SW 1271 (cell line): ENCODE data around the gene L3MBTL1.
"Not testable (repeated sequence)": the region's sequence is repeated elsewhere in the genome, so short reads cannot be mapped to it uniquely, and the experiment has no call there.

Experiments used
- DNase-seq, 2 experiments: peaks; one replicate each; lab custom pipeline; 2025; lab: John Stamatoyannopoulos, UW

L3MBTL1 gene

DNA sequence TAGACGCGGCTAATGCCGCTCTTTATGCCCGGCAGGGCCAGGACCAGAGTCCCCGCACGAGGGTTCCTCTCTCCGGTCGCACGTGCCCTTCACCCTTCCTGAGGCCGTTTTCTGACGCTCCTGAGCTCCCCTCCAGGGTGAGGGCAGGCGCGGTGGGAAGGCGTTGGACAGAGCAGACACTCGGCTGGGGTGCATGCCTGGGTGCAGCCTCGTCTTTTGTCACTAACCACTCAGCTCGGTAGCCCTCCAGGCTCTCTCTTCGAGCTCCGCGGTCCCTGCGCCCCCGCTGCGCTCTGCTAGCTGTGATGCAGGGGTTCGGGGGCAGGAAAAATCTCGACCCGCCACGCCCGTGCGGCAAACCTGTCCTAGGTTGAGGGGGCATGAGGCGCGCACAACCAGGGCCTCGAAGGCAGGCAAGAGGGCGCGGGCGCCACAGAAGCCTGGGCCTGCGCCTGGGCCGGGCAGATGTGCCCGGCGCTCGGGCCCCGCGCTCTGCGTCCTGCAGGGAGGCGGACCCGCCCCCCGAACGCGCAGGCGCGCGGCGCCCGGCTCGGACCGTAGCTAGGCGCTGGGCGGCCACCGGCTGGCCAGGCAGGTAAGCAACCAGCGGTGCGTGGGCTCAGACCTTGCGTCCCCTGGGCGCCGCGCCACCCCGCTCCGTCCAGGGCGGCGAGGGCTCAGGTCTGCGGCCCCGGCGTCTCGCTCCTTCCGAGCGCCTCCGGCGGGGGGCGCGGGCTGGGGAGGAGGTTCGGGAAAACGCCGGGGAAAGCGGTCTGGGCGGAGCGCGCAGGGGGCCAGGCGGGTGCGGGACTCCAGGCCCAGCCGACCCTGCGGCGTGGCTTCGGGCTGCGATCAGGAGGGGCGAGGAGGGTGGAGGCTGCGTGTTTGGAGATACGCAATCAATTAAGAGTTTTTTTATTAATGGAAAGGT, at the start of gene L3MBTL1:
L3MBTL1 (plus strand) TSS at position 548 of the 931 bp plus-strand sequence. CDS start 5,807 bp downstream, outside the sequence.
- DNase-seq, result peak in 1 of 2 experiments; percentile 37

DNA sequence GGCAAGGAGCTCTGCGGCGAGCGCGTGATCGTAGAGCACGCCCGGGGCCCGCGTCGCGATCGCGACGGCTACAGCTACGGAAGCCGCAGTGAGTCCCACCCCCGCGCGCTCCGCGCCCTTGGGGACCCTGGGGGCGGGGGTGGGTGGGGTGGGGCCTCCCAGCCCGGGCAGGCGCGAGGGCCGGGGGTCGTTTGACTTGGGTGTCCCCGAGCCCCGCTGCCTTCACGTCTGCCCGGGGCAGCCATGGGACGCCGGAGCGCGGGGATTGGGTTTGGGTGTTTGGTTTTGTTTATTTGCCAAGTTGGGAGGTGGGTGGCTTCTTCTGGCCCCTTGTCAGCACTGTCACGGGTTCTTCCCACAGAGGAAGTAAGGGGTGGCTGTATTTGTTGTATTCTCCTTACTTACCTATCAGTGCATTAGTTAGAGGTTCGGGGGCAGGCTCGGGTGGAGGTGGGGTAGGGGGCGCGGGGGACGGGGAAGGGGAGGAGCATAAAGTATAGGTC, 49.0 kb upstream of the L3MBTL1 start:
- no peak for DNase-seq

DNA sequence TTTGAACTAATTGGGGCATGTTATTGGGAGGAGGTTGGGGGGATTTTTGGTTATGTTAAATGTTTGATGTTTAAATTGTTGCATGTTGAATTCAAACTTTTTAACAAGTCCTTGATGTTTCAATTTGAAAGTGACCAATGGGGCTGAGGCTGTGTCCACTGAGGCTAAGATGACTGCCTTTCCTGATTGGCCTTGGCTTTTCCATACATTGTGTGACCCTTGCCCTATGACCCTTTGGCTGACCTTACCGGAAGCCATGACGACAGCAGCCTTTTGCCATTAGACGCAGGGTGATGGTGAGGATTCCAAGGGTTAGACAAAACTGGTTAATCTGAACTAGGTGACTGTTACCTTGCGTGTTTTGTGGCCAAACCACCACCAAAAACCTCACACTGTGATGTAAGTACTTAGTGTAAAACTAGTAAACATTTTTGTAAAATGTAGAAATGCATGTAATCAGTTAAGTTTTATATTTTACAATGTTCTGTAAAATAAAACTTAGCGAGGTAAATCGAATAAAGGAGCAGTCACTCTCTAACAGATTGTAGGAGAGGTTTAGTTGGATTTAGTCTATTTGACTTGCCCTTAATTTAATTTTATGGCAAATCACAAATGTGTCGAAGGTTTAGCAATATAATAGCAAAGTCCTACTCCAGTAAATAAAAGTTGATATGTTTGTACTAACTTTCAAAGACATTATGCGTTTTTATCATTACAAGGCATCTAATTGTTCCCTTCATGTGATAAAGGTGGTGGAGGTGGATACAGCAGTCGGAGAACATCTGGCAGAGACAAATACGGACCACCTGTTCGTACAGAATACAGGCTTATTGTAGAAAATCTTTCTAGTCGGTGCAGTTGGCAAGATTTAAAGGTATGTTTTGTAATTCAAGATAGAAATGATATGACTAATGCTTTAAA, 48.2 kb upstream of the L3MBTL1 start:
- DNase-seq, result peak; percentile 20 to 33

DNA sequence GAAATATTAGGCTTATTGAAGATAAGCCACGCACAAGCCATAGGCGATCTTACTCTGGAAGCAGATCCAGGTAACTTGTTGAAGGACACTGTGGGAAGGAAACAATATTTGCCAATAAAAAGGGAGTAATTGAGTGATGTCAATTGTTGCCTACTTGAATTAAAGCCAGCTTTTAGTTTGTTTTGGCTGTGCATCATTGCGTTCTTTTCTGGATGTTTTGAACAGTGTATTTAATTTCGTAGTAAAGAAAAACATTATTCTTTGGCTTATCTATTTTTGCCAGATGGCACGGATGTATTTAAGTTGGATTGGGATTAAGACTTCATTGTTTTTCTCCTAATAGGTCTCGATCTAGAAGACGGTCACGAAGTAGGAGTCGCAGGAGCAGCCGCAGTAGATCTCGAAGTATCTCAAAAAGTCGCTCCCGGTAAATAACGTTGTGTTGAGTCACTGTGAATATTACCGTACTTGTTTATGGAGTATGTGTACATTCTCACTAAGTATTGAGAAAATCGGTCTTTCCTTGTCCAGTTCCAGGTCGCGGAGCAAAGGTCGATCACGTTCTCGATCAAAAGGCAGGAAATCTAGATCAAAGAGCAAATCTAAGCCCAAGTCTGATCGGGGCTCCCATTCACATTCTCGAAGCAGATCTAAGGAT, 47.2 kb upstream of the L3MBTL1 start:
- no peak for DNase-seq

DNA sequence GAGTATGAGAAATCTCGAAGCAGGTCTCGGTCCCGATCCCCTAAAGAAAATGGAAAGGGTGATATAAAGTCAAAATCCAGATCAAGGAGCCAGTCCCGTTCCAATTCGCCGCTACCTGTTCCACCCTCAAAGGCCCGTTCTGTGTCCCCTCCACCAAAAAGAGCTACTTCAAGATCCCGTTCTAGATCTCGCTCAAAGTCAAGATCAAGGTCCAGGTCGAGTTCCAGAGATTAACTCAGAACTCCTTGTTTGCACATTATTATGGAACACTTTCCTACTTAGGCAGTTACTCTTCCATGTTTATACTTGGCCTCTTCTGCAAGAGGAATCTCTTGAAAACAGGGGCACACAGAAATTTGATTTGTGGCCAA, 46.7 kb upstream of the L3MBTL1 start:
- no peak for DNase-seq

DNA sequence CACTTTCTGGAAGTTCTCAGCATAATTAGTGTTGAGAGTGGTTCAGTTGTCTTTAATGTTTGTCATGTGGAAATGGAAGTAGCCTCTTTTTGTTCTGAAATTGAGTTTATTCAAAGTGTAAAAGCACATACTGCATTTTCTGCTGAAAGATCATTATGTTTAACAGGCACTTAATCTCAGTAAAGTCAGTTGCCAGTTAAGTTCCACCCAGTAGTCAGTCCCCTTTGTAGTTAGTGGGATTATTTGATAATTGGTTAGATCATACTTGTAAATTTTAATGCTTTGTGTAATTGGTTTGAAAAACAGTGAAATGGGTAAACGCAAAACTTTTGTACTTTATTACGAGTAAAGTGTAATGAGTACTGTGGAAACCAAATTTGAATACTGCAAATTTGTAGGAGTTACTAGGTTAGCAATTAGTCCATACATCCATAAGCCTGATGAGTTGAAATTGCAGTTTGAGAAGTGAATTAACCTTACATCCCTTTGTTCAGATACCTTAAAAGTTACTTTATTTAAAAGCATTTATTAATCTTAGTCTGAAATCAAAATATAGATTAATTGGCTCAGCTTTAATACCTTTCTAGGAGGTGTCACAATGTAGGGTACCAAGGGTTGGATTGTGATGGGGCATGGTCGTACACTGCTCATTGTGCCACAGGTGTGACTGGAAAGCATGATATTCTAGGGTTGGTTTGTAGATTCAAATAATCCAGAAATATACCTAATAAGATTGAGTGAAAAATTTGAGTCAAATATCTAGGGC, 45.4 kb upstream of the L3MBTL1 start:
- DNase-seq, result no peak

DNA sequence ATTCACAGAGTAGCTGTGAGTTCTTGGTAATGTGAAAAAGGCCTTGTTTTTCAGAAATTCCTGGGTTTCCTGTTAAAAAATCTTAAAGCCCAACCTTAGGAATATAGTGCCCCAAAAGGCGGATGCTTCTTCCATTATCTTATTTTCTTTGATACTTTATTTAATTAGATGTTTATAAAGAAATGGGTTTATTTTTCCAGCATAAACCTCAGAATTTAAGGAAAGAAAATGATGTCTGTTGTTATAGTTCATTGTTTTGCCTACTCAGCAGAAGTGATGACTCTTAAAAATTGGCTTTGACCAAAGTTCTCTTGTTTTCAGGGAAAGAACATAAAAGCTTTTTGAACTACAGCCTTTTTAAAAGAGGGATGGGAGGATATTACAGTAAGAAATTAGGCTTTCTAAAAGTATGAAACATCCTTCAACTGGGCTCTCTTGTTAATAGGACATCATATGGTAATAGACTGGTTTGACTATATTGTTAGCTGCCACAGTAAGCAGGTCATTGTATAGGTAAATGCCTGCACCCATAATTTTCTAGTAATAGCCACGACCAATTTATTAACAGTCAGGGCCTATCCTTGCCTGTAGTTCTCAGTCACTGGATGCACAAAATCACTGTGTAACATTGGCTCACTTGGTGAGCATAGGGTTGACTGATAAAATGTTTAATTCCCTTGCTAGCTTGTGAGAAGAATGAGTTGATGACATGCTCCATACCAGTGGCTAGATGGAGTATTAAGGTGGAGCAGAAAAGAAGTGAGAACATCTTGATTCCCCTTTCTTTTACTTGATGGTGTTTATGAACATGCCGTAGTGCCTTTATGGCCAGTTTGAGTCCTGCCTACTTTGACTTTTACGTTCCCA, 44.6 kb upstream of the L3MBTL1 start:
- DNase-seq, result no peak

DNA sequence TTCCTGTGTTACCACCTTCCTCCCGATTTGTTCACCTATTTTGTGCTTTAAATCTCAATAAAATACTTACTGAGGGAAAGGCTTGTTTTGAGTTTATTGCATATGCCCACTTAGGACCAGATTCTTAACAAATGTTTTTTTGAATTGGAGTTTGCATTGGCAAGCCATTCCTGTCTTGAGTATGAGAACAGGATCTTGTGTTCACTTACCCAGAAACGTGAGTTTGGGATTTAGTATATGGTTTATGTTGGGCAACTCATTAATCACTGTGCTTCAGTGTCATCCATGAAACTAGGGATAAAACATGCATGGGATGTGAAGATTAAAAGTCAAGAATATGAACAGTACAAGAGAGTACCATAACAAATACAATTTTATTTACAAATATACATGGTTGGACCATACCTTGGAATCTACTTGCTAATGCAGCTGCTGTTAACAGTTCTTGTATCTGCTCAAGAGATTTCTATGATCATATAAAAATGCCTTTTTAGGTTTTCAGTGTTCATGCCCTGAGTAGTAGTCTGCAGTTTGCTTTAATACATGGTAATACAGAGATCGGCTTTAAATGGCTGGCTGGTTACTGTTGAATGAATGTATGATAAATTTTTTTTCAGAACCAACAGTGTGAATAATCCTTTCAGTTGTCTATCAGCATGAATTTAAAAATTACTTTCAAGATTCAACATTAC, 43.8 kb upstream of the L3MBTL1 start:
- no peak for DNase-seq

DNA sequence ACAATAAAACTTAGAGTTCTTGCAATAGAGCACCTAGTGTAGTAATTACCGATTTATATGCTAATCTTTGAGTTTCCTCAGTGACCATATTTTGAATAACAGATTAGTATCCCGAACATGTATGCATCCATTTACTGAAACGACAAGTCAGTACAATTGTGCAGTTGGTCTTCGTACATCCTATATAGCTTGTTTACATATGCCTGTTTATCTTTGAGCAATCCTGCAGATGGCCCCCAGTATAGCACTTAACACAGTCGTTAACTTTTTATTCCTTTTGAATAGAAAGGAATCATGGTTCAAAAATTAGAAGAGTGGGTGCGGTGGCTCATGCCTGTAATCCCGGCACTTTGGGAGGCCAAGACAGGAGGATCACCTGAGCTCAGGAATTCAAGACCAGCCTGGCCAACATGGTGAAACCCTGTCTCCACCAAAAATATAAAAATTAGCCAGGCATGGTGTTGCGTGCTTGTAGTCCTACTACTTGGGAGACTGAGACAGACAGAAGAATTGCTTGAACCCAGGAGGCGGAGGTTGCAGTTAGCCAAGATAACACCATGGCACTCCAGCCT, 43.2 kb upstream of the L3MBTL1 start:
- no peak for DNase-seq

DNA sequence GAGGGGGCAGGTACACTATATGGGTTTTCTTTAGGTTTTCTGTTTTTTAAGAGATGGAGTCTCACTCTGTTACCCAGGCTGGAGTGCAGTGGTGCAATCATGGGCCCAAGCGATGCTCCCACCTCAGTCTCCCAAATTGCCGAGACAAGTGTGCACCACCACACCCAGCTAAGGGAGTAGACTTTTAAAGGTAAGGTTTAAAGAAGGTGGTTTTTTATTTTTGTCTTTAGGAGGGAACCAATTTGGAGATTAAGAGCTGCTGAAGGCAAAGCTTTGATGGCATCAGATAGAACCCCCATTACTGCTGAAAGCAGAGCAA, 41.9 kb upstream of the L3MBTL1 start:
- no peak for DNase-seq

DNA sequence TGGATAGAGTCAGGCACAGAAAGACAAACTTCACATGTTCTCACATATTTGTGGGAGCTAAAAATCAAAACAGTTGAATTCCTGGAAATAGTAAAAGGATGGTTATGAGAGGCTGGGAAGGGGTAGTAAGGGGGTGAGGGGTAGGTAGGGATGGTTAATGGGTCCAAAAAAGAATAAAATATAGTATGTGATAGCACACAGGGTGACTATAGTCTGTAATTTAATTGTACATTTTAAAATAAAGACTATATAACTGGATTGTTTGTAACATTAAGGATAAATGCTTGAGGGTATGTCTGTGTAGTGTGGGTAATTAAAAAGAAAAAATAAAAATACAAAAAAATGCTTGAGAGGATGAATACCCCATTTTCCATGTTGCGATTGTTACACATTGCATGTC, 39.9 kb upstream of the L3MBTL1 start:
- no peak for DNase-seq

DNA sequence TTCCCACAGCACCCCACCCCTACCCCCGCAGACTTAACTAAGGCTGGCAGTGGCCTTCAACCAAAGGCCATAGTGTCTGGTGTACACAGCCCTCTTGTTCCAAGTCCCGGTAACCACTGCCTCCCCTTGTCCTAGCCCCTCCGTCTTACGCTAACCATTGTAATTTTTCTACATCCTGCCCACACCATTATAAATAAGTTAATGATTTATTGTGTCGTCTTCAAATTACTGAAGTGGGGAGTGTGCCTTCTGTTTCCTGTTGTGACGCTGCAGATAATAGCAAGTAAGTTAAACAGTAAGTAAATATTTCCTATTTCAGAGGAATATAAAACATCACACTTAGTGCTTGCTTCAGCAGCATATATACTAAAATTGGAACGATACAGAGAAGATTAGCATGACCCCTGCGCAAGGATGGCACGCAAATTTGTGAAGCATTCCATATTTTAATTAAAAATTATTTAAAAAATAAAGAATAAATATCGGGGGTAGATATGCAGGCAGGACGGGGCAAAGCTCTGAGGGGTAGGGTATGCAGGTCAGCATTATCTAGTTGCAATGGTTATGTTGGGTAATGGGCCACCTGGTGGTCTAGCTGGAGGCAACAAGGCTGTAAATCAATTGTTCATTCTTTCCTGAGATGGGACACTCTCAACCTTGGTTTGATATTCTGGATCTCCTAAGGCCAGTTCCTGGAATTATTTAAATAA, 34.7 kb upstream of the L3MBTL1 start:
- DNase-seq, result no peak

DNA sequence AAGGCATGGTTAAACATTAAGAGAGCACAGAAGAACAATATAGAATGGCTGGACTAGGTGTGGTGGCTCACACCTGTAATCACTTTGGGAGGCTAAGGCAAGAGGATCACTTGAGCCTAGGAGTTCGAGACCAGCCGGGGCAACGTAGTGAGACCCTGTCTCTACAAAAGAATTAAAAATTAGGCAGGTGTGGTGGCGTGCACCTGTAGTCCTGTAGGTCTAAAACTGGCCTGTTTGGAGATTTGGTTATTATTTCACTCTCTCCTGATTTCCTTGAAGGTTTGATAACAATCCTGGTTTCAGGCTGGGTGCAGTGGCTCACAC, 34.2 kb upstream of the L3MBTL1 start:
- DNase-seq, result no peak

DNA sequence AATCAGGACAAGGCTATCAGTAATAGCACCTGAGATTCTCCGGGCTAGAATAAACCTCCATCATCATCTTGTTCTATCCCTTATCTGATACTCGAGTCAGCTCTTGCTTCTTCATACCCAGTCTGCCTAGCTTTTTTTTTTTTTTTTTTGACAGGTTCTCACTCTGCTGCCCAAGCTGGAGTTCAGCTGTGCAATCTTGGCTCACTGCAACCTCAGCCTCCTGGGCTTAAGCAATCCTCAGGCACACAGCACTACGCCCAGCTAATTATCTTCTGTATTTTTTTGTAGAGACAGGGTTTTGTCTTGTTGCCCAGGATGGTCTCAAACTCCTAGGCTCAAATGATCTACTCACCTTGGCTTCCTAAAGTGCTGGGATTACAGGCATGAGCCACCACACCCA, 30.3 kb upstream of the L3MBTL1 start:
- no peak for DNase-seq

DNA sequence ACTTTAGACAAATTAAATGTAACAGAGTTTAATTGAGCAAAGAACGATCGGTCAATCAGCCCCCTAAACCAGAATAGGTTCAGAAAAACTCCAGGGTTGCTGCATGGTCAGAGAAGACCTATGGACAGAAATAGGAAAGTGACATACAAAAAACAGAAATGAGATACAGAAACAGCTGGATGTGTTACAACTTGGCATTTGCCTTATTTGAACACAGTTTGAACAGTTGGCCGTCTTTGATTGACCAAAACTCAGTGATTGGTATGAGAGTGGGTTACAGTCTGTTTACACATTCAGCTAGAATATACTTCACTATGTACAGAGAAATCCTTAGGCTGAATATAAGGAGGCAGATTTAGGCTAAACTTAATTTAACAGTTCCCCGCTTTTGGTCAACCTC, 29.9 kb upstream of the L3MBTL1 start:
- DNase-seq, result no peak

DNA sequence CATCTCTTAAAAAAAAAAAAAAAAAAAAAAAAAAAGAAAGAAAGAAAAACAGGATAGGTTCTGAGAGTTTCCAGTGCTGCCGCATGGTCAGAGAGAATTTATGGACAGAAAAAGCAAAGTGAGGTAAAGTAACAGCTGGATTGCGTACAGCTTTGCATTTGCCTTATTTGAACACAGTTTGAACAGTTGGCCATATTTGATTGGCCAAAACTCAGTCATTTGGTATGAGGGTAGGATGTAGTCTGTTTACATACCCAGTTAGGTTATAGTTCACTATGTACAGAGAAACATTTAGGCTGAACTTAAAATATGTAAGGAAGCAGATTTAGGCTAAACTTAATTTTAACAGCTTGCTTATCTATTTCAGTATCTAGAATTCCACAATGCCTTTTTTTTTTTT, 17.5 kb upstream of the L3MBTL1 start:
- DNase-seq, result no peak

DNA sequence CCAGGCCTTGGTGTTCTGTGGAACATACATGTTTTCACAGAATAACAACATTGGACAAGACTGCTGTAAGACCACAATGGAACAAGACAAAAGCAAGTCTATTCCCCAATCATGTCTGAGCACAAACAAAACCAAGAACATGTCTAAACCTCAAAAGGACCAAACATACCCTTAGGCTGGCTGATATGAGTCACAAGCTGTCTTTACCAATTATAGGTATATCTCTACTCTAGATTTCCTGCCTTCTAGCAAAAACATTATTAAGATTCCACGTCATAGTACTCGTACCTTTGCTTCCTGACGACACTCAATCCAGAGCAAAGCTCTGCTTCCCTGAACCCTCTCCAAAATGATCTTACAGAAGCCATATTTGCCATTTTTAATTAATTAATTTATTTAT, 15.4 kb upstream of the L3MBTL1 start:
- DNase-seq, result no peak

DNA sequence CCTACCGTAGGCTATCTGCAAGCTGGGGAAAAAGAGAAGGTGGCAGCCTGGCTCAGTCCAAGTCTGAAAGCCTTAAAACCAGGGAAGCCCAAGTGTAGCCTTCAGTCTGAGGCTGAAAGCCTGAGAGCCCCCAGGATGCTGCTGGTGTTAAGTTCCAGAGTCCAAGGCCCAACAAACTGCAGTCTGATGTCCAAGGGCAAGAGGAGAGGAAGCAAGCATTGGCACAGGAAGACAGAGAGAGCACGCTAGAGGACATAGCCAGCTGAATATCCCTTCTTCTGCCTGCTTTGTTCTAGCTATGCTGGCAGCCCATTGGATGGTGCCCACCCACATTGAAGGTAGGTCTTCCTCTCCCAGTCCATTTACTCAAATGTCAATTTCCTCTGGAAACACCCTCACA, 12.1 kb upstream of the L3MBTL1 start:
- no peak for DNase-seq

DNA sequence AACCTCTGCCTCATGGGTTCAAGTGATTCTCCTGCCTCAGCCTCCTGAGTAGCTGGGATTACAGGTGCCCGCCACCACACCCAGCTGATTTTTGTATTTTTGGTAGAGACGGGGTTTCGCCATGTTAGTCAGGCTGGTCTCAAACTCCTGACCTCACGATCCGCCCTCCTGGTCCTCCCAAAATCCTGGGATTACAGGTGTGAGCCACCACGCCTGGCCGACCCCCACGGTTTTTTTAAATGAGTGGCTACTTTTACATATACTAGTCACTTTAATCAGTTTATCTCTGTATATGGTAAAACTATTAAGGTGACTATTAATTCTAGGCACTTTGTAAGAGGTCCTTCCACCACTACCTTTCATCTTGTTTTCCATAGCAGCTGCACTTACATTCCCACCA, 5.5 kb upstream of the L3MBTL1 start:
- not testable (repeated sequence) for DNase-seq
